H1 (cell line): Measurements from ENCODE around the gene CTNS. TPM values are rescaled to one million over a fixed set of nuclear protein-coding genes. Genes with fewer than 3 reads are reported as not detected.

Source experiments
- CTCF ChIA-PET: fragments of 300-600 bp; sonication (Branson Sonifier 250); formaldehyde crosslinking; loops from one replicate; lab custom pipeline; 2021; ENCODE audit not compliant: partially characterized antibody; lab: Charles Lee
- POLR2A ChIA-PET: fragments of 300-600 bp; sonication (Branson Sonifier 250); formaldehyde crosslinking; loops from one replicate; lab custom pipeline; 2021; ENCODE audit warnings: inconsistent platforms; ENCODE audit not compliant: partially characterized antibody; lab: Charles Lee
- DNase-seq, 2 experiments: peaks; one replicate each; pipeline versions ENCODE4 v3.0.0 to v3.0.0-alpha.2; 2010 to 2022; ENCODE audit warnings: low spot score in 2 of 2, low read depth in 1 of 2, mixed read lengths in 1 of 2
- FAIRE-seq: peaks from 2 replicates; lab custom pipeline; 2011; peaks lifted over from hg19 to GRCh38; lab: Jason Lieb, UNC
- H2AFZ ChIP-seq: 2 replicates; pipeline ENCODE4 v1.8.1; 2012; ENCODE audit warnings: low read length, inconsistent platforms
- H2AK5ac ChIP-seq: 2 replicates; pipeline ENCODE4 v1.6.1; 2013; ENCODE audit warnings: low read depth, low read length
- H2BK120ac ChIP-seq: replicated peaks from 2 replicates; pipeline ENCODE3; 2013; ENCODE audit warnings: low read depth, low read length, inconsistent platforms
- H2BK12ac ChIP-seq: 2 replicates; pipeline ENCODE4 v1.6.1; 2013; ENCODE audit warnings: low read depth, low read length
- H2BK15ac ChIP-seq: 2 replicates; pipeline ENCODE4 v1.6.1; 2013; ENCODE audit warnings: low read length
- H2BK20ac ChIP-seq: 2 replicates; pipeline ENCODE4 v1.6.1; 2013; ENCODE audit warnings: low read length
- H2BK5ac ChIP-seq: 2 replicates; pipeline ENCODE4 v1.6.1; 2013; ENCODE audit warnings: low read depth, low read length
- H3K14ac ChIP-seq: 2 replicates; pipeline ENCODE4 v1.6.1; 2013; ENCODE audit warnings: inconsistent platforms; ENCODE audit not compliant: insufficient read length
- H3K18ac ChIP-seq: 2 replicates; pipeline ENCODE4 v1.6.1; 2013; ENCODE audit warnings: low read length; ENCODE audit errors: extremely low read depth
- H3K23ac ChIP-seq: 2 replicates; pipeline ENCODE4 v1.6.1; 2013; ENCODE audit warnings: inconsistent platforms; ENCODE audit not compliant: insufficient read length
- H3K23me2 ChIP-seq: 2 replicates; pipeline ENCODE4 v1.6.1; 2013; ENCODE audit warnings: low read depth, low read length
- H3K27ac ChIP-seq: 2 replicates; pipeline ENCODE4 v1.6.1; 2011; ENCODE audit warnings: low read depth, low read length, inconsistent platforms
- H3K27me3 ChIP-seq, 4 experiments: replicated peaks in 1 of 4; 1 replicate in 1 of 4; 2 replicates in 3 of 4; pipeline versions ENCODE4 v1.6.1 to v1.8.1; 2011 to 2013; ENCODE audit warnings: low read length in 3 of 4, mild to moderate bottlenecking in 3 of 4, inconsistent platforms in 2 of 4, mixed read lengths in 2 of 4, moderate library complexity in 1 of 4; ENCODE audit not compliant: control insufficient read depth in 3 of 4, insufficient read depth in 3 of 4; ENCODE audit errors: extremely low read depth in 1 of 4
- H3K36me3 ChIP-seq, 4 experiments: 2 replicates each; pipeline versions ENCODE4 v1.6.1 to v1.8.1; 2011 to 2013; ENCODE audit warnings: mild to moderate bottlenecking in 4 of 4, low read length in 3 of 4, moderate library complexity in 2 of 4, control low read depth in 1 of 4, inconsistent platforms in 1 of 4; ENCODE audit not compliant: insufficient read depth in 4 of 4, control insufficient read depth in 2 of 4
- H3K4ac ChIP-seq: replicated peaks from 2 replicates; pipeline ENCODE3; 2013; ENCODE audit warnings: low read length, low read depth, mixed read lengths, inconsistent platforms; ENCODE audit not compliant: insufficient read length
- H3K4me1 ChIP-seq, 4 experiments: replicated peaks in 1 of 4; 1 replicate in 1 of 4; 2 replicates in 3 of 4; pipeline versions ENCODE4 v1.6.1 to v1.8.1; 2011 to 2013; ENCODE audit warnings: low read length in 3 of 4, inconsistent platforms in 2 of 4, mixed read lengths in 1 of 4; ENCODE audit not compliant: insufficient read depth in 4 of 4, control insufficient read depth in 3 of 4
- H3K4me2 ChIP-seq, 2 experiments: 2 replicates each; pipeline versions ENCODE4 v1.6.1 to v1.8.1; 2011 to 2013; ENCODE audit warnings: low read depth in 2 of 2, low read length in 2 of 2, control low read depth in 1 of 2, inconsistent platforms in 1 of 2, mild to moderate bottlenecking in 1 of 2; ENCODE audit not compliant: insufficient read depth in 1 of 2
- H3K4me3 ChIP-seq, 4 experiments: fragments of 200-600, 300-600 bp in 1 of 4; sonication (generic), shearing (Covaris generic), sonication (Bioruptor Twin) in 1 of 4; 2 replicates each; pipeline versions ENCODE4 v1.5.1 to v1.8.1; 2011 to 2016; ENCODE audit warnings: low read length in 4 of 4, low read depth in 3 of 4, control low read depth in 2 of 4, inconsistent platforms in 2 of 4, mild to moderate bottlenecking in 2 of 4, mixed read lengths in 1 of 4, moderate library complexity in 1 of 4; ENCODE audit not compliant: insufficient read depth in 2 of 4; ENCODE audit errors: extremely low read depth in 1 of 4
- H3K56ac ChIP-seq: replicated peaks from 2 replicates; pipeline ENCODE3; 2013; ENCODE audit warnings: low read depth, mild to moderate bottlenecking, mixed read lengths, low read length, inconsistent platforms; ENCODE audit not compliant: insufficient read length
- H3K79me1 ChIP-seq: 2 replicates; pipeline ENCODE4 v1.6.1; 2013; ENCODE audit warnings: low read depth, low read length, control low read depth
- H3K79me2 ChIP-seq, 2 experiments: 2 replicates each; pipeline versions ENCODE4 v1.6.1 to v1.8.1; 2012 to 2013; ENCODE audit warnings: low read length in 2 of 2, mild to moderate bottlenecking in 2 of 2, inconsistent platforms in 1 of 2; ENCODE audit not compliant: insufficient read depth in 2 of 2, control insufficient read depth in 1 of 2
- H3K9ac ChIP-seq, 4 experiments: replicated peaks in 1 of 4; 1 replicate in 1 of 4; 2 replicates in 3 of 4; pipeline versions ENCODE4 v1.6.1 to v1.8.1; 2011 to 2013; ENCODE audit warnings: low read depth in 3 of 4, low read length in 3 of 4, control low read depth in 2 of 4, mild to moderate bottlenecking in 2 of 4, moderate library complexity in 2 of 4, inconsistent platforms in 1 of 4; ENCODE audit errors: extremely low read depth in 1 of 4
- H3K9me3 ChIP-seq, 2 experiments: 2 replicates each; pipeline versions ENCODE4 v1.6.1 to v1.8.1; 2012 to 2013; ENCODE audit warnings: mild to moderate bottlenecking in 2 of 2, moderate library complexity in 2 of 2, control low read depth in 1 of 2, inconsistent platforms in 1 of 2, low read depth in 1 of 2, low read length in 1 of 2, mixed read lengths in 1 of 2; ENCODE audit not compliant: insufficient read depth in 2 of 2
- H4K20me1 ChIP-seq, 2 experiments: replicated peaks in 1 of 2; 2 replicates each; pipeline versions ENCODE3 to v1.8.1; 2011 to 2013; ENCODE audit warnings: inconsistent platforms in 2 of 2, low read length in 2 of 2, mild to moderate bottlenecking in 1 of 2; ENCODE audit not compliant: insufficient read depth in 2 of 2, control insufficient read depth in 1 of 2
- H4K5ac ChIP-seq: 2 replicates; pipeline ENCODE4 v1.6.1; 2013; ENCODE audit warnings: low read length, low read depth, mixed read lengths, inconsistent platforms; ENCODE audit not compliant: insufficient read length
- H4K8ac ChIP-seq: 2 replicates; pipeline ENCODE4 v1.8.0; 2013; ENCODE audit warnings: mild to moderate bottlenecking, moderate library complexity, low read length, inconsistent platforms; ENCODE audit not compliant: insufficient read depth; ENCODE audit errors: extremely low read depth
- H4K91ac ChIP-seq: replicated peaks from 2 replicates; pipeline ENCODE3; 2013; ENCODE audit warnings: low read length, mixed read lengths, inconsistent platforms; ENCODE audit not compliant: insufficient read length
- EGR1 ChIP-seq: IDR thresholded peaks from 2 replicates; pipeline ENCODE4 v1.6.1; 2011; ENCODE audit warnings: low read depth, low read length, borderline replicate concordance
- SAP30 ChIP-seq: fragments of 300-600 bp; sonication (generic); IDR thresholded peaks from 2 replicates; pipeline ENCODE4 v1.7.1; 2012; ENCODE audit warnings: low read length, moderate library complexity, mild to moderate bottlenecking, inconsistent platforms; ENCODE audit not compliant: insufficient read depth, insufficient replicate concordance
- SP1 ChIP-seq: IDR thresholded peaks from 2 replicates; pipeline ENCODE4 v1.6.1; 2011; ENCODE audit warnings: low read depth, low read length
- WGBS, 2 experiments: shearing (Covaris generic) in 1 of 2; methylation state at CpG; one replicate each; pipeline versions ENCODE4 v1.1.6 to v1.1.7; 2013 to 2015; ENCODE audit warnings: low lambda C conversion rate in 2 of 2, mixed read lengths in 2 of 2, inconsistent platforms in 1 of 2, low coverage in 1 of 2, missing lambda C conversion rate in 1 of 2; ENCODE audit not compliant: insufficient replicate concordance in 2 of 2, insufficient coverage in 1 of 2, insufficient read length in 1 of 2; ENCODE audit errors: extremely low coverage in 1 of 2, missing lambda C conversion rate in 1 of 2; 5-methylcytosine and 5-hydroxymethylcytosine counted together
- polyA plus RNA-seq, 7 experiments: library from polyadenylated mRNA; depleted of rRNA in 3 of 7; stranded (reverse) in 5 of 7; unstranded in 2 of 7; fragments of >200 nt in 5 of 7; fragments of 200-250 nt in 2 of 7; gene quantifications; 1 replicate in 5 of 7; 2 replicates in 1 of 7; 4 replicates in 1 of 7; pipeline versions ENCODE4 v1.2.1 to v1.2.3, GENCODE V29; 2011 to 2013; ENCODE audit warnings: missing spikeins in 2 of 7, mixed read lengths in 2 of 7
- total RNA-seq: library from RNA; stranded (reverse); fragmentation: NEBNext Ultra II Directional; extraction: Animal tissue kit (Norgen Biotek cat#: 25700); gene quantifications from 2 replicates; pipeline ENCODE4 v1.2.1, GENCODE V29; 2021

Gene CTNS
- total and polyA plus RNA-seq, 2 of the 8 experiments (the other 6 are each of a cell fraction or from before 2014, with no cell fraction given), result 11.6 to 12.9 TPM

DNA sequence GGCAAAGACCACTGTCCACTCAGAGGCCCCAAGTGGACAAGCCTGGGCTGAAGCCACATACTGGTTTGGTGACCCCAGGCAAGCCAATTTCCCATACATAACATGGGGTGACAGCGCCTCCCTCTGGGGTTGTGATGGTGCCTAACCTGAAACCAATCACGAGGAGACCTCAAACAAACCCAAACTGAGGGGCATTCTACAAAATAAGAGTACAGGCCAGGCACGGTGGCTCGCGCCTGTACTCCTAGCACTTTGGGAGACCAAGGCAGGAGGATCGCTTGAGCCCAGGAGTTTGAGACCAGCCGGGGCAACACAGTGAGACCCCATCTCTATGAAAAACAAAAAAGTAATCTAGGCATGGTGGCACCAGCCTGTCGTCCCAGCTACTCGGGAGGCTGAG is 55.8 kb downstream of the CTNS start:
- no peak overlapping the region for H2BK5ac ChIP-seq
- no peak for FAIRE-seq
- no peak overlapping the region for H3K18ac ChIP-seq
- no peaks in the 10 kb centered on the region for H3K79me2 ChIP-seq
- H3K56ac ChIP-seq, result no peak overlapping the region
- peaks cover 0 to 8% of the 10 kb centered on the region in 2 experiments for H4K20me1 ChIP-seq
- no peak overlapping the region for H3K14ac ChIP-seq
- H3K27ac ChIP-seq, result no peak overlapping the region
- no peak overlapping the region for H3K4me2 ChIP-seq
- WGBS, 2 experiments, result 85% methylated on average over 9 of the region's 9 CpGs; no CpG with 5 or more reads in 1 of the 2 experiments
- no peak overlapping the region for H2BK120ac ChIP-seq
- H3K79me1 ChIP-seq, result no peaks in the 10 kb centered on the region
- H4K8ac ChIP-seq, result no peak overlapping the region
- peak in 1 of 2 experiments; percentile 59 for DNase-seq
- no peak overlapping the region for H2BK15ac ChIP-seq
- H2BK20ac ChIP-seq, result no peak overlapping the region
- H3K4me1 ChIP-seq, result peaks cover 0 to 14% (median 8%) of the 10 kb centered on the region in 4 experiments; a peak in 5 of 7 replicates
- H3K9ac ChIP-seq, result no peak overlapping the region; a peak in 1 of 7 replicates
- H2AFZ ChIP-seq, result no peak overlapping the region
- H3K27me3 ChIP-seq, result peaks cover 0 to 22% (median 13%) of the 10 kb centered on the region in 4 experiments; a peak in 6 of 7 replicates
- no peak overlapping the region for H3K4me3 ChIP-seq
- no peaks in the 10 kb centered on the region for H3K36me3 ChIP-seq
- H3K9me3 ChIP-seq, result no peaks in the 10 kb centered on the region
- H3K23me2 ChIP-seq, result peaks cover 9% of the 10 kb centered on the region; the same call in 1 of the 2 replicates
- ChIA-PET CTCF (interaction anchor here (0.7 to 3.3 kb wide), 14 partner anchors 9 to 97 kb away, joined by 3 to 29 read pairs (median 5); partner anchors contain the start of genes EMC6 and TAX1BP3), POLR2A (no interaction called here)
- H3K23ac ChIP-seq, result no peak overlapping the region
- no peak overlapping the region for H2AK5ac ChIP-seq
- H3K4ac ChIP-seq, result no peak overlapping the region
- H2BK12ac ChIP-seq, result no peak overlapping the region
- H4K5ac ChIP-seq, result no peak overlapping the region
- no peak overlapping the region for H4K91ac ChIP-seq
- TF ChIP-seq SP1 (no peak), EGR1 (no peak), SAP30 (no peak)
